Measurements from ENCODE around the gene ZNF865. TPM values are rescaled to one million over a fixed set of nuclear protein-coding genes. Genes with fewer than 3 reads are reported as not detected.
A peak's percentile ranks its signal among the peaks of the same experiment; 100 is the strongest.
"Not testable (repeated sequence)": the region's sequence is repeated elsewhere in the genome, so short reads cannot be mapped to it uniquely, and the experiment has no call there.

Gene ZNF865
- polyA plus RNA-seq, 3 donors: 5.9 to 11.8 (median 11.1) TPM

- DNase-seq (ENCODE audit: extremely low read depth in 1 of 11, low read depth in 9 of 11, low spot score in 4 of 11): peak in 2 of 11 donors; percentile 65 to 75
These were observed 23.6 kb upstream of the ZNF865 start for GRCh38 chr19:55581823-55582223.

GRCh38 chr19:55582284-55582683 lies 23.2 kb upstream of the ZNF865 start:
- DNase-seq (ENCODE audit: extremely low read depth in 1 of 11, low read depth in 9 of 11, low spot score in 4 of 11): not testable (repeated sequence)

- not testable (repeated sequence) for DNase-seq (ENCODE audit: extremely low read depth in 1 of 11, low read depth in 9 of 11, low spot score in 4 of 11)
These were observed 21.6 kb upstream of the ZNF865 start for GRCh38 chr19:55583897-55584296.

GRCh38 chr19:55584871-55585270 lies 20.6 kb upstream of the ZNF865 start:
- DNase-seq (ENCODE audit: extremely low read depth in 1 of 11, low read depth in 9 of 11, low spot score in 4 of 11): no peak

GRCh38 chr19:55585658-55586339 lies 19.6 kb upstream of the ZNF865 start:
- peak in 8 of 11 donors; percentile 51 to 86 (median 82) for DNase-seq (ENCODE audit: extremely low read depth in 1 of 11, low read depth in 9 of 11, low spot score in 4 of 11)

- DNase-seq (ENCODE audit: extremely low read depth in 1 of 11, low read depth in 9 of 11, low spot score in 4 of 11): peak; percentile 88 to 94 (median 93)
These were observed 18.3 kb upstream of the ZNF865 start for GRCh38 chr19:55586976-55587668.

- DNase-seq (ENCODE audit: extremely low read depth in 1 of 11, low read depth in 9 of 11, low spot score in 4 of 11): no peak
These were observed 16.7 kb upstream of the ZNF865 start for GRCh38 chr19:55588738-55589137.

- DNase-seq (ENCODE audit: extremely low read depth in 1 of 11, low read depth in 9 of 11, low spot score in 4 of 11): no peak
These were observed 15.3 kb upstream of the ZNF865 start for GRCh38 chr19:55590109-55590508.

- no peak for DNase-seq (ENCODE audit: extremely low read depth in 1 of 11, low read depth in 9 of 11, low spot score in 4 of 11)
These were observed 14.8 kb upstream of the ZNF865 start for GRCh38 chr19:55590617-55591016.

- no peak for DNase-seq (ENCODE audit: extremely low read depth in 1 of 11, low read depth in 9 of 11, low spot score in 4 of 11)
These were observed 13.9 kb upstream of the ZNF865 start for GRCh38 chr19:55591555-55591954.

- DNase-seq (ENCODE audit: extremely low read depth in 1 of 11, low read depth in 9 of 11, low spot score in 4 of 11): no peak
These were observed 12.9 kb upstream of the ZNF865 start for GRCh38 chr19:55592391-55593090.

GRCh38 chr19:55593096-55593772 lies 12.2 kb upstream of the ZNF865 start:
- no peak for DNase-seq (ENCODE audit: extremely low read depth in 1 of 11, low read depth in 9 of 11, low spot score in 4 of 11)

GRCh38 chr19:55594996-55595545 lies 10.4 kb upstream of the ZNF865 start:
- DNase-seq (ENCODE audit: extremely low read depth in 1 of 11, low read depth in 9 of 11, low spot score in 4 of 11): no peak

- no peak for DNase-seq (ENCODE audit: extremely low read depth in 1 of 11, low read depth in 9 of 11, low spot score in 4 of 11)
These were observed 9.1 kb upstream of the ZNF865 start for GRCh38 chr19:55596304-55596703.

- DNase-seq (ENCODE audit: extremely low read depth in 1 of 11, low read depth in 9 of 11, low spot score in 4 of 11): no peak
These were observed 7.9 kb upstream of the ZNF865 start for GRCh38 chr19:55597501-55597921.

GRCh38 chr19:55598034-55598433 lies 7.4 kb upstream of the ZNF865 start:
- DNase-seq (ENCODE audit: extremely low read depth in 1 of 11, low read depth in 9 of 11, low spot score in 4 of 11): no peak

- peak; percentile 80 to 89 (median 84) for DNase-seq (ENCODE audit: extremely low read depth in 1 of 11, low read depth in 9 of 11, low spot score in 4 of 11)
These were observed 6.6 kb upstream of the ZNF865 start for GRCh38 chr19:55598719-55599467.

- peak; percentile 98 to 100 (median 99) for DNase-seq (ENCODE audit: extremely low read depth in 1 of 11, low read depth in 9 of 11, low spot score in 4 of 11)
These were observed 6.0 kb upstream of the ZNF865 start, which contains the start of gene FIZ1 for GRCh38 chr19:55599468-55599841. Gene FIZ1 (minus strand): TSS chr19:55599517. CDS start chr19:55597865, 1,652 bp downstream.
